Cortex of kidney (tissue), 1 donor: ENCODE data around the gene TRAM2.

Experiments
- DNase-seq: peaks from one replicate; lab custom pipeline; 2025; lab: John Stamatoyannopoulos, UW

The TRAM2 gene

DNA sequence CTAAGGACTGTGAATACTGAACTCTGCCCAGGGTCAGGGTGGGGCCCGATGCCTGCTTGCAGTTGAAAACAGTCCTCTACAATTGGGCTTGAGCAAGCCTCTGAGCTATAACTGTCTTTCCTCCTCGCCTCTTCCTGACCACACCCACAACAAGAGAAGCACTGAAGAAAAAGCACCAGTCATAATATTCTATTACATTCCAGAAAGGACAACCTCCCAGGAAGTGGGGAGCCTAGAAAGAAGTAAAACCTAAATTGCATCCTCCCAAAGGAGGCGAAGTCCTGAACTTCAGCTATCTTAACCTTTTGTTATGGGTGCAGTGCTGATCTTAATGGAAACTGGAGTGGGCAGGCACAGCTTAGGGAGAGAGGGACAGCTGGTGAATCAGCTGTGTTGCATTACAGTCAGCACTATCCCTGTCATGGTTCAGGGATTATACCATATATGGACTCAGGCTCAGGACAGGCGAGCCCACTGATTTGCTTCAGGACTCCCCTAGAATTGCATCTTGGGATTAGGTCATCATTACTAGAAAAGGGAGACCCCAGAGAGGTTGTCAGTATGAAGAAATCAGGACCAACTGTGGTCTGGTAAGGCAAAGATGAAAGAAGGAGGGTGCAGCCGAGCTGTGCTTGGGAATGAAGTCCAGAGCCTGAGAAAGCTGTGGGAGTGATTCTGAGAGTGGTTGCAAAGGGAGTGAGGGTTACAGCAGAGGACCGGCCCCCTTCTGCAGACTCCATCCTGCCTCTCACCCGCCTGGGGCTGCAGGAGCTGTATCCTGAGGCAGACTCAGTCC lies 18.3 kb upstream of the TRAM2 start:
- no peak for DNase-seq

DNA sequence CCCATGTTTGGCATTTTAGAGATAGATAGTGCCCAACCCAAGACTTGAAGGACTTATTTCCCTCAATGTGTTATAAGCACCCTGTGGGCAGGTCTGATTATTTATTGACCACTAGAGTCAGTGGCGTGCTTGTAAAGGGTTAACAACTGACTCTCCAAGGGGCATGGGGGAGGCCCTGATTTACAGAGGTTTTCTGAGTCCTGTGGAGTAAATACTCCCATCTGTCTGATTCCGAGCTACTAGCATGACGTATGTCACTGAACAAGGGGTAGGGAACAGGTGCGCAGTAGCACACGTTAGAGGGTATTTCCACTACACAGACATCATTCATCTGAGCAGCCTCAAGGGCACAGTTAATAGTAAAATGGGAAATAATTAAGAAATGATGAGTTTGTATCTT lies 17.4 kb upstream of the TRAM2 start:
- DNase-seq, result no peak

DNA sequence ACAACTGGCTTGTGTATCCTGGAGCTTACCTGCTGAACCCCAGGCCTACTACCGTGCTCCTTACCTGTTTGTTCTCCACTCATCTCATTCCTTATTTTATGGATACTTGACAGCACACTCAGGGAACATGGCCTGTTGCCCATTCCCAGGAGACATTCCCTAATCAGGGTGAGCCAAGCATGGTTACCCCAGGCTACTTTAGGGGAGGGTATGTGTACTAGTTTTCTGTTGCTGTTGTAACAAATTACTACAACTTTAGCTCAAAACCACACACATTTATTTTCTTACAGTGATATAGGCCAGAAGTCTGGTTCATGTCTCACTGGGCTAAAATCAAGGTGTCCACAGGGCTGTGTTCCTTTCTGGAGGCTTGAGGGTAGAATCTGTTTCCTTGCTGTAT lies 15.0 kb upstream of the TRAM2 start:
- DNase-seq, result no peak

DNA sequence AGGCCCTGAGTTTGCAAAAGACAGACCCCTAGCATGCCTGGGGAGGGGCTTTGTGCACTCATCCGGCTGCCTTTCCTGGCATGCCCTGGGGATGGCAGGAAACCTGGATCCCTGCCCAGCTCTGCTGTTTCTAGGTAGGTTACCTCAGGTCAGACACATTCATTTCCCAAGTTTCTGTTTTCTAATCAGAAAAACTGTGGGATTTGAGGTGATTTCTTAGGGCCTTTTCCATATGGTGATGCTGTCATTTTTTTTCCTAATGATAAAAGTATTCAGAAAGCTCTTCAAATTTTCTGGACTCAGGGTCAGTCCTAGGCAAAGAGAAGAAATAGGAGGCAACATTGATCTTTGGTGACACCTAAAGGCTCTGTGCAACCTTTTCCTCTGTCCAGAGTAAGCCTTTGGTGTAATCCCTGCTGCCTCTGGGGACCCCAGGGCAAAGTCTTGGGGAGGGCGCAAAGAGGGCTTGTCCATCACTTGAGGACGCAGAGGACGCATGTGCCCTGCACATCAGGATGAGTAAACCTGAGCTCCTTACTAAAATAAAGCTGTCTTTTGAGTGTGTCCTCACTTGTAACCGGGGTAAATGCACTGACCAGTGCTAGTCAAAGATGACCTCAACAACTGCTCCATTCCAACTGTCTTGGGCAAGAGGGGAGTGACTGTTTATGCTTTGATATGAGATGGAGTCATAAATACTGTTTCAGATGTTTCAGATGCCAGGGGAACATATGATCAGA lies 13.5 kb upstream of the TRAM2 start:
- no peak for DNase-seq

DNA sequence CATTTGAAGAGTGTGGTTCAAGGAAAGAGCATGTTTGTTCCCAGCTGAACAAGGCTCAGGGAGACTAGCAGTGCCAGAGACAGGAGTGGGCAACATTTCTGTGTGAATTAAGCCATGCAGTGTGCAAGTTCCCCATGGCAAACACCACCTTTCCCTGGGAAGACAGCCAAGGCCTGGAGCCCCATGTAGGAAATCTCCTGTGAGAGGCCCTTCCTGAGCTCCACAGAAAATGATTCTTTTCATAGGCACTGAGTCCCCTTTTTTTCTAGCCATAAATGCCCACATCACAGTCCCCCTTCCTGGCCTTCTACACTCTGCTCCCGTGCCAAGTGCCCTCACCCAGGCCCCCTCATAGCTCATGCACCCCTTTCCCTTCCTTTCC lies 11.8 kb upstream of the TRAM2 start:
- no peak for DNase-seq

DNA sequence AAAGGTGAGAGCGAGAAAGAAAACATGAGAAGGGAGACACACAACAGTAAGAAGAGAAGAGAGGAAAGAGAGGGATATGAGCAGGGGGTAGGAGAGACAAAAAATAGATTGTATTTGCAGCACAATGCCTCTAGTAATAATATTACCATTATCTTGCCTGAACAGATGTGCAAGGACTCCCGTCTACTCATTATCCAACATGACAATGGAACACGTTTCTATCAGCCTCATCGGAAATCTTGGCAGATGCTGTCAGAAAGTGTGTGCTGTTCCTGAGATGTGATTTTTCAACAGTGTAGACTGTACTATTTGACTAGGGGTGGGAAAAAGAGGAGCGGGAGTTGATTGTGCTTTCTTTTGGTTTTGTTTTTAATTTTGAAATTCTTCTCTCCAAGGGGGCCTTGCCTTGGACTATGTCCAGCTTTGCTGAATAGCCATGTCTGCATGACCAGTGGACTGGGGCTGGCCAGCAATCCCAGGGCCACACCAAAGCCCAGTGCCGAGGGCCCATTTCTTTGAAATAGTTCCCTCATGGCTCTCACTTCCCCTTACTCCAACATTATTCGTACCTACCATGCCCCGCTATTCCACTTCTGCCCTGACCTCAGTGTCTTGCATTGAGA lies 11.3 kb upstream of the TRAM2 start:
- no peak for DNase-seq

DNA sequence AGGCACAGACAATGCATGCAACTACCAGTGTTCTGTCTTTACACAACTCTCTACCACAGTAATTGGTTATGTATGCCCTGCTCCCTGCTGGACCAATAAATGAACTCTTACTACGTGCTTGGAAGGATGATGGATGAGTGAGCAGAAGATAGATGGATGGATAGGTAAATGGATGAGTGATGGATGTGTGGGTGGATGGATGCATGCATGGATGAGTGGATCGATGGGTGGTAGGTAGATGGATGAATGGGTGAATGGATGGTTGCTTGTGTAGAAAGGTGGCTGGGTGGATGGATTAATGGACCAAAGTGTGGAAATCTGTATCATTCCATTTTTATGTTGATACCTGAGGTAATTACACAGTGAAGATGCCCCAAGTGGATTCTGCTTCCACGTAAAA lies 10.1 kb upstream of the TRAM2 start:
- DNase-seq, result no peak

DNA sequence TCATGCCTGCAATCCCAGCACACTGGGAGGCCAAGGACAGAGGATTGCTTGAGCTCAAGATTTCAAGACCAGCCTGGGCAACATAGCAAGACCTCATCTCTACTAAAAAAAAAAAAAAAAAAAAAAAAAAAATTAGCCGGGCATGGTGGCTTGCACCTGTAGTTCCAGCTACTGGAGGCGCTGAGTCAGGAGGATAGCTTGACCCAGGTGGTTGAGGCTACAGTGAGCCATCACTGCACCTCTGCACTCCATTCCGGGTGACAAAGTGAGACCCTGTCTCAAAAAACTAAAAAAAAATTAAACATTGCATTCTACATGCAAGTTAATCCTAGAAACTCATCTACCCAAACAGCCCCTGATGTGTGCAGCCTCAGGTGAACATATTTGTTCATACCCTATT lies 7.3 kb upstream of the TRAM2 start:
- DNase-seq, result no peak

DNA sequence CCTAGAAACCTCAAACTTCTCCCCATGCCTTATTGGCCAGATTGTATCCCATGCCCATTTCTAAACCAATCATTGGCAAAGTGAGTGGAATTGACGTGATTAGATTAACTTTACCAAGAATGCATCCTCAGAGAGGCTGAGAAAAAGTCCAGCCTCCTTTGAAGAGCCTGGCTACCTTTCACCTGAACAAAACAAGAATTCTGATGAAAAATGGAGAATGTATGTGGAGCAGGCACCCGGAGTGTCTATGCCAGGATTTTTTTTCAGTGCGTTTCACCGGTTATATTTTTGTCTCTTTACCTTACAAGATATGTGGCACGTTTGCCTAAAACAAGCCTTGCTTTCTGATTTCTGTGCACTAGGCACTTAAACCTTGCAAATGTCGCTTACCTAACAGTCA lies 6.1 kb upstream of the TRAM2 start:
- DNase-seq, result no peak

DNA sequence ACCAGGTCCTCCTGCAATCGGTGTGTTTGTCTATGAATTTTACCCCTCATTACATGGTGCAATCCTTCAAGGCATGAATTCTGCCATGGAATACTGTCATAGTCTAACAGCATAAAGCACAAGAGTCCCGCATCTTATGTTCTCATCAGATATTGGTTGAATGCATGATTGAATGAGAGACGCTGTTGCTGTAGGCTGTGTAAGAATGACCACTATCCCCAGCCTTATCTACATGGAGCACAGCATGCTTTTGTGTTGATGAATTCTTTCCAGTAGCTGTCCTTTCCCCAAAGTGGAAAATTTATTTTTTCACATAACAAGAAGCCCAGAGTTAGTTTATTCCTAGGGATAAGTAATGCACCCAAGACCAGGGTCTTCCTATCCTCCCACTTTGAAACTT lies 5.6 kb upstream of the TRAM2 start:
- no peak for DNase-seq

DNA sequence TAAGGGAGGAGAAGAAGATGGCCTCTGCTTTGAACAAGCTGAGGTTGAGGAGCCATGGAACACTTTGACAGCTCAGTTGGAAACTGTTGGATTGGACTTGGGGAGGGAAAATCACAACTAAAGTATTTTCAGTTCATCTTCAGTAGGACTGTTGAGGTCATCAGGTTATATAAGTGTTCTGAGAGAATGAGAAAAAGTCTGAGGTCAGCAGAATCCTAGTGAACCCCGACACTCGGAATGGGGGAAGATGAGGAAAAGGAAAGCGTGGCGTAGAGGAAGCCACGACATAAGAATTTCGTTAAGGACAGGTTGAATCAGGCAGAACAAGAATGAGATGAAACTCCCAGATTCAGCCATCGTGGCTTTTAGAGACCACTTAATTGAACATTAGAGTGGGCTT lies 4.0 kb upstream of the TRAM2 start:
- DNase-seq, result no peak

DNA sequence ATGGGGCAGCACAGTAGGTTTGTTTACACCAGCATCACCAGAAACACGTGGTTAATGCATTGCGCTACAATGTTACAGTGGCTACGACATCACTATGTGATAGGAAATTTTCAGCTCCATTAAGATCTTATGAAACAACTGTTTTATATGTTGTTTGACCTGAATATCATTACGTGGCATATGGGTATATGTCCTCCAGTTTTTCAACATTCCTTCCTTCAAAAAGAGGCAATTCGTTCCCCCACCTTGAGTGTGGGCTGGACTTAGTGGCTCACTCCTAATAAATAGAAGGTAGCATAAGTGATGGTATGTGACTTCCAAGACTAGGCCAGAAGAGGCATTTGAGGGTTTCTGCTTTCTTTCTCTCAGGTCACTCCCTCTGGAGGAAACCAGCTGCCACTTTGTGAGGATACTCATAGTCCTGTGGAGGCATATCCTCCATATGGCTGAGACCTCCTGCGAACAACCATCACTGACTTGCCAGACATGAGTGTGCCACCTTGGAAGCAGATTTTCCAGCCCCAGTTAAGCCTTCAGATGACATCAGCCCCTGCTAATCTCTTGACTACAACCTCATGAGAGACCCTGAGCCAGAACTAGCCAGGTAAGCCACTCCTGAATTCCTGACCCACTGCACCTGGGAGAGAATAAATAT lies 2.3 kb upstream of the TRAM2 start:
- DNase-seq, result no peak

DNA sequence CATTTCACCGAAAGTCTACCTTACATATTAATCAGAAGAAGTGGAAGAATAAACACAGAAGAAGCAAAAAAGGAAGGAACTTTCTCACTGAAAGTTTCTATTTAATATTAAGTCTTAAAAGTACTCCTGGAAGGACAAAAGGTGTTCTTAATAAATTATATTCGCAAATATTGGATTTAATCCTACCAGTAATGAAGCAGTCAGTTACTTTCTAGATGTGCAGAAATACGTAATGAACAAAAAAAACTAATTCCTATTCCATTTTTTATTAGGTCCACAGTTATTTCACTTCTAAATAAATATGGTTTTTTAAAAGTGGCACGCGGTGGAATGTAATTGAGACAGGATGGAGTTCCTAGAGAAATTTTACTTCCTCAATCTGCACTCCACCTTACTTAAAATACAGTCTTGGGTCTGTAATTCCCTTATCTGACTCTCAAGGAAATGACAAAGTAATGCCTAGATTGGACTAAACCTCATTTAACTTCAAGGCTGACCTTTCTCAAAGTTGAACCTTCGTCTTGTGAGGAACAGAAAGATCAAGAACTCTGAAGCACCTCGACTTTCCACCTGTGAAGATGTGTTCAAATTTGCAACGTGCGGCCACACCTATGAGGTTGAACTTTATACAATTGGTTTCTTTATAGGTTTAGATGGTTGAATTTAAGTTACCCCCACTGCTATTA lies 1.1 kb upstream of the TRAM2 start:
- DNase-seq, result no peak

DNA sequence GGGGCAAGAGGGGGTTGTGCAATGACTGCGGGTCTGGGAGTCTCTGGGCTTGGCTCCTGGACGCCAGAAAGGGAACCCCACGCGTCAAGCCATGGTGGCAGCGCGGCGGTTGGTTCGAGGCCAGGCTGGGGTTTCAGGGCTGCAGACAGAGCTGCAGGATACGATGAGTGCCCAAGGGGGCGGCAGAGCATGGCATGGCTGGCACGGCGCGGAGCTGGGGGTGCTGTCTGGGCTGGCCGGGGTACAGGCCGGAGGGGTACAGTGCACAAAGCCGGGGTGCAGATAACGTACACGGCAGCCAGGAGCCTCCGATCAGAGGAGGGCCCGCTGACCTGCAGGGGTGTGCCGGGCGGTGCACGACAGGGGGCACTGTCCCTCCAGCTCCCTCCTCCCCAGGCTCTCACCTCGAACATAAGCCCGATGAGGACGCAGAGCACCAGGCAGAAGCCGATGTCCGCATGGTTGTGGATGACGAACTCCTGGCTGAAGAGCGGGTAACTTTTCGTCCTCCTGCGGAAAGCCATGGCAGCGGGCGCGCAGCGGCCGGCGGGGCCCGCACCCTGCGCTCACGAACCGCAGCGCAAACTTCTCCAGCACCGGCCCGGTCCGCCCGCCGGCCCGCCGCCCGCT lies 353 bp downstream of the TRAM2 start:
- no peak for DNase-seq

DNA sequence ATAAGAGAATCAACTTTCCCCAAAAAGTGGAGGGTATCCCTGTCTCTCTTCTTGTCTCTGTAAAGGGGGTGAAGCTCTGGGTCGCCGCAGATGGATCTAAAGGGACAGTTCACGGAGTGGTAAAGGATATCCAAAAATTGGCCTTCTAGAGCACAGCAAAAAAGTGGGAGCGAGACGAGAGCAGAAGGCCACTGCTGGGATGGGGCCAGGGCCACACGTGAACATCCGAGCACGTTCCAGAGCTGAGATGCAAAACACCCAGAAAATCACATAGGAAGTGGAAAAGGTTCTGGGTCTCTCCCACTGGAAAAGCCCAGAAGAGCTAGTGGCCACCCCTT lies 837 bp downstream of the TRAM2 start:
- no peak for DNase-seq

DNA sequence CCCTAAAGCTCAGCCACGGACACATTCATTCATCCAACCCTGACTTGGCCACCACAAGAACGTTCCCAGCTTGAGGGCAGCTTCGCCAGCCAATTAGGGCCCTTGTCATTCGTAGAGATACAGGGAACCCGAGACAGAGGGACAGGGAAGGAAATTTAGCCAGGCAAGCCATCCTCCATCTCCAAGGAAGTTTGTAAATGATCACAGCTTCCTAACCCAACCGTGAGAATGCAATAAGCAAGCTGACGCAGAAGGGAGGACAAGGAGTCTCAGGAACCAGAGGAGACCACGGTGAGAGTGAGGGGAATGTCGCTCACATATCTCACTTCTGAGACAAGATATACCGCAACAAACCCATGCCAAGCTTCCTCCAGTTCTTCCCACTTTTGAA lies 1.4 kb downstream of the TRAM2 start:
- no peak for DNase-seq

DNA sequence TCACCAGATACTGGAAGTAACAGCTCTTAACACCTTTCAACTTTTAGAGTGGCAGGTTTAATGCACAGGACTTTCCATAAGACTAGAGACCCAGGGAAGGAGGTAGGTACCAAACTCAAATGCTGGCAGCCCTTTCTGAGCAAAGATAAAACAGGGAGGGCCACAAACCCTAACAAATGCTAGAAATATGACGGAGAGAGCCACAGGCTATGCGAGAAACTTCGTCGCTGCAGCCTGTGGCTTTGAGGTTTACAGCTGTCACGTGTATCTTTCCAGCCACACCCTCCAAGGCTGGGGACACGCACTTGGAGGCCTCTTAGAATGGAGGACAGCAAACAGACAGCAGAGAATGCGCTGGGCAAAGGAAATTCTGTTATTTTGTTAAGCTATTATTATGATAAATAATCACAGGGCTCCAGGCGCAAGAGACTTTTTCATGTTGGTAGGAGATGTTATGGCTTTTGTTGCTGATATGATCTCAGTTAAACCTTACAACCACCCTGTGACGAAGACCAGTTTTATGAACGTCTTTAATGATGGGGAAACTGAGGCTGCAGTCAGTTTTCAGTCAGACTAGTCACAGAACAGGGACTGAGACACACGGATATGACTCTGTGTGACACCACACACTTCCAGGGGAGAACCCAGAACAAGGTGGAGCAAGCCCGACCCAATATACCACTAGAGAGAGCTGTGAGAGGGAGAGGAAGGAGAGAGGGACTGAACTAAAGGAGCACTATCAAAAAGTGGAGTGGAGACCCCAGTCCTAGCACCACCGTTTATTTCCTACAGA lies 2.0 kb downstream of the TRAM2 start:
- DNase-seq, result no peak

DNA sequence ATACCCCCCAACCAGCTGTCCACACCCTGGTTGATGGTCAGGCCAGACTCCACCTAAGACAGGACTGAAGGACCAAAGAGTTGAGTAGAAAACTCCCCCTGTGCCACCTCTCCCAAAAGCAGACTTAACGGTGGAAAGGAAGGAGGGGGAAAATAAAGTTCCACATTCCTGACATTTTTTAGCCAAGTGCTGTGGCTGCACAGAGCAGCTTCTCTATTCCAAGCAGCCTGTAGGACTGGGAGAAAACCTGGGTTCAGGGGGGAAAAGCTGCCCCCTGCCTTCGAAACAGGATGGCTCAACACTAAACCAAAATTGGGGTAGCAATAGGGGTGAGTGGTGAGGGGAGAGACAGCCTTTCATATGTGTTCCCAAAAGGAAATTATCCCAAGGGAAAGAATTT lies 3.6 kb downstream of the TRAM2 start:
- DNase-seq, result no peak

DNA sequence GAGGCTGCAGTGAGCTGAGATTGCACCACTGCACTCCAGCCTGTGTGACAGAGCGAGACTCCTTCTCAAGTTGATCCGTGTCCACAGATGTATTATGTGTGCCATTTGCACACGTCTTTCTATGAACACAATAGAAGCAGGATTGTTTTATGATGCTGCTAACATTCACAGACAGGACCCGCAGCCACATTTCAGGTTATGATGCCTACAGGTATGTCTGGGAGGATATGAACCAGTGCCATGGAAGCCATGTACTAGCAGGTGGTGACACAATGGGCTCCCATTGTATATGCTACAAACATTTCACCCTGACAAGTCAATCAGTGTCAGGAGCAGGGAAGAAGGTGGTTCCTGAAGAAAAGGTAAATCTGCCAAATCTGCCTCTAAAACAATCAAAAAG lies 4.3 kb downstream of the TRAM2 start:
- DNase-seq, result no peak

DNA sequence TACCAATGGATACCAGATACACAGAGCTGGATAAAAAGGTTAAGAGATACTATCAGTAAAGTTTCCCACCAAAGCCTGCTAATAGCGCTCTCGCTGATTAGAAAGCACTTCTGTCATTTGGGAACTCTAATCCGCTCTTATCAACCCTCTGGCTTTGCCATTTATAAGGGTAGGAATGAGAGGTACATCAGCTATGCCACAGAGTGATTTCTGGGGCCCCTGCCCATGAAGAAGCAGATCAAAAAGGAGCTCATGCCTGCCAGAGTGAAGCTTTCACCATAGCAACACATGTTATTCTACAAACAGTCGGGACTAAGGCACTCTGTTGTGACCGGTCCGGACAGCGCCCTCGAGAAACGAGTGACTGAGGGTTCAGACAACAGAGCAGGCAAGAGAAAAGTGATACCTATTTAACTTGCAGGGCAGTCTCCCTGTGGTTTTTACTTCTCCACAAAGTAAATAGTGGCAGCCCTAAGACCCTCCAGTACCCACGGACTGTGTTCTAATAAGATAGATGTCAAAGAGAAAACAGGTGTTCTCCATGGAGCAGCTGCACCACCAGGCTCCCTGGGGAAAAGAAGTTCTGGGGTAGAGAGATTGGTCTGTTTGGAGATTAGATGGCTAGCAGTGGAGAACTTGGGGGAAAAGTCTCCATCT lies 5.6 kb downstream of the TRAM2 start:
- no peak for DNase-seq

DNA sequence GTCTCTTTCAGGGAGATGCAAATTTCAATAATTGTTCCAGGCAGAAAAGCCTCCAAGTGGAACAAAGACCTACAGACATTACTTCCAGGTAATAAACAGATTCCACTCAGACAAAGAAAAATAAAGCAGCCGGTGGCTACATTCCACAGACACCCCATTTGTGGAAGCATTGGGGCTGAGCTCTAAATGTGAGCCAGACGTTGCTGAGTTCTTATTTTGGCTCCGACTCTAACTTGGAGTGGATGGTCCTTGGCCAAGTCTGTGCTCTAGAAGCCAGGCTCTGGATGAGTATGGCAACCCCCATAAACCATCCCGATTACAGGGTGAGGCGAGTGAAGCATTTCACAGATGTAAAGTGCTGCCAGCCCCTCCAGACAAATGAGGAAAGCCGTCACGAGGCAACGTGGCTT lies 6.6 kb downstream of the TRAM2 start:
- no peak for DNase-seq
